HUES48 (cell line): Measurements from ENCODE around the gene IQGAP2.
"Not testable (repeated sequence)": the region's sequence is repeated elsewhere in the genome, so short reads cannot be mapped to it uniquely, and the experiment has no call there.

ENCODE experiments used
- H3K27ac ChIP-seq: one replicate; pipeline ENCODE4 v1.7.0; 2013; ENCODE audit warnings: low read depth, low read length, inconsistent platforms
- H3K27me3 ChIP-seq: 2 replicates; pipeline ENCODE4 v1.6.1; 2013; ENCODE audit warnings: mild to moderate bottlenecking, low read length; ENCODE audit not compliant: control insufficient read depth, insufficient read depth
- H3K36me3 ChIP-seq: 2 replicates; pipeline ENCODE4 v1.6.1; 2013; ENCODE audit warnings: low read length; ENCODE audit not compliant: control insufficient read depth, insufficient read depth
- H3K4me1 ChIP-seq: 2 replicates; pipeline ENCODE4 v1.6.1; 2013; ENCODE audit warnings: mild to moderate bottlenecking, low read length; ENCODE audit not compliant: control insufficient read depth, insufficient read depth
- H3K4me3 ChIP-seq: 2 replicates; pipeline ENCODE4 v1.5.1; 2013; ENCODE audit warnings: mild to moderate bottlenecking, low read depth, low read length
- H3K9ac ChIP-seq: 2 replicates; pipeline ENCODE4 v1.6.1; 2013; ENCODE audit warnings: mild to moderate bottlenecking, low read depth, low read length, moderate library complexity
- H3K9me3 ChIP-seq: 2 replicates; pipeline ENCODE4 v1.6.1; 2013; ENCODE audit warnings: low read length; ENCODE audit not compliant: control insufficient read depth, insufficient read depth

The IQGAP2 gene

DNA sequence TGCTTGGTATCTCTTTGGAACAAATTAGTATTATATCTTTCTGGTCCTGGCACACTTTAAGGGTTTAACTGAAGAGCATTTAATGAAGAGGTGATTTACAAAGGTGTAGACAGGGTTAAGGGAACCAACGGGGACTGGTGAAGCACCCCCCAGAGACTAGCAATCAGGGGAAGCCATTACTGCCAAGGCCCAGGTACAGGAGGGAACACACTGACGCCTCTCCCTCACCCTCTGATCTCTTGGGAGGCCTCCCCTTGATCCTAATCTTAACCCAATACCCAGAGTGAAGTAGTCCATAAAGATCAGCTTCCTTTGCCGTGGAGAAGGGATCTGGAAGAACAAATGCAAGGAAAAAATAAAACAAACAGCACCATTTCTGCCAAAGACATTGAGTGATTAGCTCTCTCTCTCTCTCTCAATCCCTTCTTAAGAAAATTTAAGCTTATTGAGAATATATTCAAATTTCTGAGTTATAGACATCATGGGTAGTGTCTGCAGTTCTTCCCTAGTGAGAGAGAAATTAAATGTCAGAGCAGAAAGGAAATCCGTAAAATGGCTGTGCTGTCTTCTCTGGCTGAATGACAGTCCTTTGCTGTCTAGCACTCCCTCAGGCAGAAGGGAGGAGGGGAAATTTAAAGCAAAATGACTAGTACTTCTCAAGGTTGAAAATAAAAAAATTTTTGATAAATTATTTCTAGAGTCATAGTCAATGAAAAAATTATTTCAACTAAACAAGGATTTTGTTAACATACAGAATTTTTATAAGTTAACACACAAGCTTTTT, 332.9 kb downstream of the IQGAP2 start:
- H3K27me3 ChIP-seq: no peaks in the 10 kb centered on the region

DNA sequence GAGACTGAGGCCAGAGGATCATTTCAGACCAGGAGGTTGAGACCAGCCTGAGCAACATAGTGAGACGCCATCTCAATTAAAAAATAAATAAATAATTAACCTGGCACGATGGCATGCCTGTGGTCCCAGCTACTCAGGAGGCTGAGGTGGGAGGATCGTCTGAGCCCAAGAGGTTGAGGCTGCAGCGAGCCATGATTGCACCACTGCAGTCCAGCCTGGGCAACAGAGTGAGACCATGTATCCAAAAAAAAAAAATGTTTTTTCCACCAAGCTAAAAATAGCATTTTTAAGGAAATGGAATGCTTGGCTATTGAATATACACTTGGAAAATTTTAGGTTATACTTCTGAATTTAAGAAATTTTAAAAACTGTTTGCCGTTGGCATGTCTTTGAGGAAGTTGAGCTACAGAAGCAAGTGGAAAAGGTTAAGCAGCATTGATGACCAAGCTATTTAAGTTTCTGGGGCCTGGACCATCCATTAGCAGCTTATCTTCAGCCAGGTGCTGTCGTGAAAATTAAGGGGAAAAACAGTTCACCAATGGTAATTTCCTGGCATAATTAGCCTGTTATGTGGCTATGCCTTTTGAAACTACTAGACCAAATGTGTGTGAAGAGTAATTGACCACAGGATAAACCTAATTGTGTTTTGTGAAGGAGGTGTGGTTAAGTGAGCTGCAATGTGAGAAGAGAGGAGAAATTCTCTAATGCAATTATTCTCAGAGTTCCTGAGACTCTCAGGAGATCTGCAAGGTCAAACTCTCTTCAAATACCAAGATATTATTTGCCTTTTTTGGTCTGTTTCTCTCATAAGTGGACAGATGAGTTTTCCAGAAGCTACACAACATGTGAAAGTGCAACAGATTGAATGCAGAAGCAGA, 333.8 kb downstream of the IQGAP2 start:
- Histone ChIP-seq H3K9me3 (no peaks in the 10 kb centered on the region), H3K4me3 (no peak overlapping the region), H3K36me3 (peaks cover 23% of the 10 kb centered on the region), H3K27ac (no peak overlapping the region), H3K4me1 (no peaks in the 10 kb centered on the region), H3K9ac (no peak overlapping the region), H3K27me3 (no peaks in the 10 kb centered on the region)

More for the DNA sequence above, 332.9 kb downstream of the IQGAP2 start:
- Histone ChIP-seq H3K4me3 (no peak overlapping the region), H3K9ac (no peak overlapping the region), H3K4me1 (no peaks in the 10 kb centered on the region), H3K27ac (no peak overlapping the region), H3K36me3 (peaks cover 23% of the 10 kb centered on the region), H3K9me3 (no peaks in the 10 kb centered on the region)

DNA sequence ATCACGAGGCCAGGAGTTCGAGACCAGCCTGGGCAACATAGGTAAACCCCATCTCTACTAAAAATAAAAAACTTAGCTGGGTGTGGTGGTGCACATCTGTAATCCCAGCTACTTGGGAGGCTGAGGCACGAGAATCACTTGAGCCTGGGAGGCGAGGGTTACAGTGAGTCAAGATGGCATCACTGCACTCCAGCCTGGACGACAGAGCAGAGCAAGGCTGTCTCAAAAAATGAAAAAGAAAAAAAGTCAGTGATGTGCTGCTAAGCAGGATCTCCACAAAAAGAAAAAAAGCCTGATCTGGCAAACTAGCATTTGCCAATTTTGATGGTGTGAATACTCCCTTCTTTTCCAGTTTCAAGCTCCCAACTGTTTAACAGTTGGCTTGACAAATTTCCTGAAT, 334.8 kb downstream of the IQGAP2 start:
- H3K9me3 ChIP-seq: no peaks in the 10 kb centered on the region
- no peak overlapping the region for H3K9ac ChIP-seq
- H3K27me3 ChIP-seq: no peaks in the 10 kb centered on the region
- H3K4me1 ChIP-seq: peaks cover 5% of the 10 kb centered on the region; the same call in 1 of the 2 replicates
- no peak overlapping the region for H3K27ac ChIP-seq
- H3K36me3 ChIP-seq: peaks cover 17% of the 10 kb centered on the region
- H3K4me3 ChIP-seq: no peak overlapping the region

DNA sequence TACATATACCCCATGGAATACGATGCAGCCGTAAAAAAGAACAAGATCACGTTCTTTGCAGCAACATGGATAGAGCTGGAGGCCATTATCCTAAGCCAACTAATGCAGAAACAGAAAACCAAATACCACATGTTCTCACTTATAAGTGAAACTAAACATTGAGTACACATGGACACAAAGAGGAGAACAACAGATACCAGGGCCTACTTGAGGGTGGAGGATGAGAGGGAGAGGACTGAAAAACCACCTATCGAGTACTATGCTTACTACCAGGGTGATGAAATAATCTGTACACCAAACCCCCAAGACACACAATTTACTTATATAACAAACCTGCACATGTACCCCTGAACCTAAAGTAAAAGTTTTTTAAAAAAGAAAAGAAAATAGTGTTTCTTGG, 338.4 kb downstream of the IQGAP2 start:
- H3K4me1 ChIP-seq, H3K4me3 ChIP-seq, H3K36me3 ChIP-seq, H3K27ac ChIP-seq, H3K9me3 ChIP-seq, H3K27me3 ChIP-seq, H3K9ac ChIP-seq: not testable (repeated sequence)

- H3K9ac ChIP-seq: no peak overlapping the region
- no peaks in the 10 kb centered on the region for H3K9me3 ChIP-seq
- H3K4me3 ChIP-seq: no peak overlapping the region
- no peaks in the 10 kb centered on the region for H3K36me3 ChIP-seq
- no peaks in the 10 kb centered on the region for H3K27me3 ChIP-seq
- H3K4me1 ChIP-seq: peaks cover 7% of the 10 kb centered on the region
- no peak overlapping the region for H3K27ac ChIP-seq
These were observed 339.5 kb downstream of the IQGAP2 start for GRCh38 chr5:76742583-76742982.

- H3K4me3 ChIP-seq: no peak overlapping the region
- no peak overlapping the region for H3K9ac ChIP-seq
- H3K36me3 ChIP-seq: no peaks in the 10 kb centered on the region
- H3K4me1 ChIP-seq: peaks cover 7% of the 10 kb centered on the region
- no peaks in the 10 kb centered on the region for H3K9me3 ChIP-seq
- no peaks in the 10 kb centered on the region for H3K27me3 ChIP-seq
- no peak overlapping the region for H3K27ac ChIP-seq
These were observed 341.5 kb downstream of the IQGAP2 start for GRCh38 chr5:76744632-76745031.

- Histone ChIP-seq H3K4me1 (peaks cover 7% of the 10 kb centered on the region), H3K36me3 (no peaks in the 10 kb centered on the region), H3K27me3 (no peaks in the 10 kb centered on the region)
These were observed 342.6 kb downstream of the IQGAP2 start for GRCh38 chr5:76745670-76746069.

GRCh38 chr5:76746677-76747076, 343.6 kb downstream of the IQGAP2 start:
- peaks cover 7% of the 10 kb centered on the region for H3K4me1 ChIP-seq
- H3K9me3 ChIP-seq: no peaks in the 10 kb centered on the region
- no peak overlapping the region for H3K27ac ChIP-seq
- no peak overlapping the region for H3K4me3 ChIP-seq
- H3K9ac ChIP-seq: no peak overlapping the region
- no peaks in the 10 kb centered on the region for H3K36me3 ChIP-seq
- no peaks in the 10 kb centered on the region for H3K27me3 ChIP-seq

More at GRCh38 chr5:76745670-76746069, 342.6 kb downstream of the IQGAP2 start:
- H3K9ac ChIP-seq: no peak overlapping the region
- no peak overlapping the region for H3K4me3 ChIP-seq
- no peaks in the 10 kb centered on the region for H3K9me3 ChIP-seq
- no peak overlapping the region for H3K27ac ChIP-seq

DNA sequence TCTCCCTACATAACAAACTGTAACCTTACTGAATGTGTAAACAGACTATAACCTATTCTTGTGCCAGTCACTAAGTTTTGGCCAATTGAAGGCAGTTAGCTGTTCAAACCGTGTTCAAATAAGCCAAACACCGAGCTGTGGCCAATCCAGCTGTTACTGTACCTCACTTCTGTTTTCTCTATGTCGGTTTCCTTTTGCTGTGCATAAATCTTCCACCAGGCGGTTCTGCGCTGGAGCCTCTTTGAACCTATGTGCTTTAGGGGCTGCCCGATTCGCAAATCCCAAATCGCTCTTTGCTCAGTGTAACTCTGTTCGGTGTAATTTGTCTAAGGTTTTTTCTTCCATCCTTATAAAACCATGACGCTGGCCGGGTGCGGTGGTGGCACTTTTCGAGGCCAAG, 344.6 kb downstream of the IQGAP2 start:
- Histone ChIP-seq H3K4me3 (no peak overlapping the region), H3K27ac (no peak overlapping the region), H3K9me3 (no peaks in the 10 kb centered on the region), H3K36me3 (no peaks in the 10 kb centered on the region), H3K9ac (no peak overlapping the region), H3K27me3 (no peaks in the 10 kb centered on the region), H3K4me1 (peaks cover 3% of the 10 kb centered on the region)

DNA sequence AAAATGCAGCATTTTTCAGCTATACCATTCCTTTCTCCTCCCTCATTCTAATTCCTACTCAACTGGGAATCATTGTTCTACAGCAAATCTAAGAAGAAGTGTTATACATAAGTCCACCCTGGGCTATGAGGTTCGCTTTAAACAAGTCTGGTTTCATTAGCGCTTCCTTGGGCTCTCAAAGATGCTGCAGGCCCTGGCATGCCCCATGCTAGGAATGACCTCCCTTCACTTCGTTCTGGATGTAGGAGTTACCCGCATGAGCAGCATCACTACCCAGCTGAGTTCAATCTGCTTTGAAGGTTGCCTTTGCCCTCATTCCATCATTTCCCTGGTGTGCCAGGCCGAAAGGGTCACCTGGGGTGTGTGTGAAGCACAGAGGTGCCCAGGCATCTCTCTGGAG, 348.2 kb downstream of the IQGAP2 start:
- Histone ChIP-seq H3K27me3 (no peaks in the 10 kb centered on the region), H3K4me1 (no peaks in the 10 kb centered on the region), H3K9me3 (no peaks in the 10 kb centered on the region), H3K9ac (no peak overlapping the region), H3K4me3 (no peak overlapping the region), H3K27ac (no peak overlapping the region), H3K36me3 (no peaks in the 10 kb centered on the region)

- Histone ChIP-seq H3K9ac (no peak overlapping the region), H3K36me3 (no peaks in the 10 kb centered on the region), H3K27ac (no peak overlapping the region), H3K4me3 (no peak overlapping the region), H3K4me1 (no peaks in the 10 kb centered on the region), H3K27me3 (no peaks in the 10 kb centered on the region), H3K9me3 (no peaks in the 10 kb centered on the region)
These were observed 351.6 kb downstream of the IQGAP2 start for GRCh38 chr5:76754668-76755078.
